ENCODE results near the gene C9orf153.

- TF ChIP-seq POLR2A (IDR thresholded peaks at IDR 0.05; ENCODE audit: low read length) (no peak), GATA1 (IDR thresholded peaks at IDR 0.05; ENCODE audit: low read depth, low read length) (no peak)
Measured at GRCh38 chr9:86185872-86186271, 73.6 kb downstream of the C9orf153 start.
